Panc1 (cell line): Measurements from ENCODE around the gene GPC6.

Experiments used
- CTCF ChIP-seq: fragments of 450-650 bp; IDR thresholded peaks from 2 replicates; pipeline ENCODE4 v1.5.1; 2017; ENCODE audit warnings: mild to moderate bottlenecking
- POLR2AphosphoS5 ChIP-seq: IDR thresholded peaks from 2 replicates; pipeline ENCODE4 v1.6.1; 2012; ENCODE audit warnings: mild to moderate bottlenecking, low read depth, low read length, moderate library complexity
- REST ChIP-seq, 2 experiments: IDR thresholded peaks; 2 replicates each; pipeline ENCODE4 v1.6.1; 2011 to 2012; ENCODE audit warnings: low read depth in 2 of 2, control low read depth in 1 of 2, low read length in 1 of 2, mild to moderate bottlenecking in 1 of 2, moderate library complexity in 1 of 2; ENCODE audit not compliant: insufficient read depth in 1 of 2
- SIN3A ChIP-seq: IDR thresholded peaks from 2 replicates; pipeline ENCODE4 v1.6.1; 2012; ENCODE audit warnings: low read depth, mild to moderate bottlenecking, low read length, moderate library complexity, borderline replicate concordance; ENCODE audit not compliant: insufficient read depth

GRCh38 chr13:94120878-94121277, 894.3 kb downstream of the GPC6 start:
- TF ChIP-seq CTCF (no peak), SIN3A (no peak), REST (IDR thresholded peaks at IDR 0.05; ENCODE audit: insufficient read depth in 1 of 2, low read depth in 2 of 2, low read length in 1 of 2) (no peak), POLR2AphosphoS5 (no peak)
